Mesenchymal stem cell (in vitro differentiated cells and primary cell): ENCODE data around the gene DGKD.

Source experiments
- DNase-seq: peaks from one replicate; pipeline ENCODE4 v3.0.0-alpha.2; 2013
- H2AFZ ChIP-seq: one replicate; pipeline ENCODE4 v1.6.1; 2013; ENCODE audit warnings: low read depth, mild to moderate bottlenecking, control low read depth, inconsistent platforms, low read length, moderate library complexity
- H2AK5ac ChIP-seq: 2 replicates; pipeline ENCODE4 v1.6.1; 2013; ENCODE audit warnings: low read length, moderate library complexity, mild to moderate bottlenecking, inconsistent platforms; ENCODE audit not compliant: severe bottlenecking
- H2BK120ac ChIP-seq: one replicate; pipeline ENCODE4 v1.6.1; 2013; ENCODE audit warnings: low read depth, mild to moderate bottlenecking, inconsistent platforms, low read length, moderate library complexity
- H2BK12ac ChIP-seq, 2 experiments: one replicate each; pipeline ENCODE4 v1.6.1; 2013; ENCODE audit warnings: inconsistent platforms in 2 of 2, low read length in 2 of 2, mild to moderate bottlenecking in 2 of 2, moderate library complexity in 2 of 2, control low read depth in 1 of 2
- H2BK15ac ChIP-seq: one replicate; pipeline ENCODE4 v1.6.1; 2013; ENCODE audit warnings: mild to moderate bottlenecking, low read depth, inconsistent platforms; ENCODE audit not compliant: poor library complexity, severe bottlenecking
- H2BK5ac ChIP-seq: 2 replicates; pipeline ENCODE4 v1.6.1; 2013; ENCODE audit warnings: low read depth, mild to moderate bottlenecking, low read length, control low read depth, inconsistent platforms; ENCODE audit not compliant: poor library complexity, severe bottlenecking
- H3K14ac ChIP-seq, 2 experiments: one replicate each; pipeline ENCODE4 v1.6.1; 2013; ENCODE audit warnings: inconsistent platforms in 2 of 2, low read length in 2 of 2, control low read depth in 1 of 2, mild to moderate bottlenecking in 1 of 2, moderate library complexity in 1 of 2
- H3K18ac ChIP-seq, 2 experiments: one replicate each; pipeline ENCODE4 v1.6.1; 2013; ENCODE audit warnings: inconsistent platforms in 2 of 2, low read length in 2 of 2, control low read depth in 1 of 2, low read depth in 1 of 2, mild to moderate bottlenecking in 1 of 2
- H3K23ac ChIP-seq, 2 experiments: one replicate each; pipeline ENCODE4 v1.6.1; 2013; ENCODE audit warnings: inconsistent platforms in 2 of 2, low read length in 2 of 2, mild to moderate bottlenecking in 2 of 2, moderate library complexity in 2 of 2, control low read depth in 1 of 2
- H3K27ac ChIP-seq: 2 replicates; pipeline ENCODE4 v1.5.1; 2013; ENCODE audit warnings: mild to moderate bottlenecking, moderate library complexity, low read length, control low read depth, inconsistent platforms; ENCODE audit not compliant: poor library complexity, severe bottlenecking
- H3K27me3 ChIP-seq, 2 experiments: 2 replicates each; pipeline versions ENCODE4 v1.6.1 to v1.7.0; 2013; ENCODE audit warnings: low read length in 2 of 2, mild to moderate bottlenecking in 2 of 2, moderate library complexity in 2 of 2, control low read depth in 1 of 2, inconsistent platforms in 1 of 2; ENCODE audit not compliant: control insufficient read depth in 1 of 2, insufficient read depth in 1 of 2
- H3K36me3 ChIP-seq, 2 experiments: 2 replicates each; pipeline versions ENCODE4 v1.6.1 to v1.7.0; 2013; ENCODE audit warnings: low read length in 2 of 2, control low read depth in 1 of 2, inconsistent platforms in 1 of 2, low read depth in 1 of 2, mild to moderate bottlenecking in 1 of 2; ENCODE audit not compliant: insufficient read depth in 2 of 2, control insufficient read depth in 1 of 2
- H3K4ac ChIP-seq, 2 experiments: one replicate each; pipeline ENCODE4 v1.6.1; 2013; ENCODE audit warnings: inconsistent platforms in 2 of 2, low read length in 2 of 2, mild to moderate bottlenecking in 2 of 2, moderate library complexity in 2 of 2, control low read depth in 1 of 2, low read depth in 1 of 2
- H3K4me1 ChIP-seq: 2 replicates; pipeline ENCODE4 v1.6.1; 2013; ENCODE audit warnings: low read depth, low read length, control low read depth; ENCODE audit not compliant: control insufficient read depth, insufficient read depth
- H3K4me2 ChIP-seq: 2 replicates; pipeline ENCODE4 v1.6.1; 2013; ENCODE audit warnings: low read length, mild to moderate bottlenecking, inconsistent platforms; ENCODE audit not compliant: poor library complexity, severe bottlenecking
- H3K4me3 ChIP-seq, 2 experiments: 2 replicates each; pipeline versions ENCODE4 v1.5.1 to v1.7.0; 2013; ENCODE audit warnings: low read length in 2 of 2, mild to moderate bottlenecking in 2 of 2, control low read depth in 1 of 2, low read depth in 1 of 2; ENCODE audit not compliant: insufficient read depth in 1 of 2
- H3K79me1 ChIP-seq: replicated peaks from 2 replicates; pipeline ENCODE4 v1.6.1; 2013; ENCODE audit warnings: mild to moderate bottlenecking, control low read depth, low read length, inconsistent platforms; ENCODE audit not compliant: poor library complexity, severe bottlenecking
- H3K9ac ChIP-seq: 2 replicates; pipeline ENCODE4 v1.7.0; 2013; ENCODE audit warnings: mild to moderate bottlenecking, low read length, moderate library complexity
- H3K9me3 ChIP-seq: 2 replicates; pipeline ENCODE4 v1.7.0; 2013; ENCODE audit warnings: mild to moderate bottlenecking, low read length; ENCODE audit not compliant: control insufficient read depth
- H4K8ac ChIP-seq: one replicate; pipeline ENCODE4 v1.6.1; 2013; ENCODE audit warnings: inconsistent platforms, mild to moderate bottlenecking, low read length, moderate library complexity
- H4K91ac ChIP-seq: one replicate; pipeline ENCODE4 v1.6.1; 2013; ENCODE audit warnings: mild to moderate bottlenecking, low read length, inconsistent platforms
- WGBS: methylation state at CpG from one replicate; pipeline ENCODE4 v1.1.7; 2013; ENCODE audit warnings: mixed read lengths; 5-methylcytosine and 5-hydroxymethylcytosine counted together

DGKD gene

GRCh38 chr2:233438573-233439147 lies 84.4 kb downstream of the DGKD start:
- WGBS, result 98% methylated on average over 13 of the region's 15 CpGs
- H4K8ac ChIP-seq, result no peak overlapping the region

GRCh38 chr2:233439191-233439590 lies 84.9 kb downstream of the DGKD start:
- Histone ChIP-seq H3K27me3 (no peaks in the 10 kb centered on the region), H3K4me2 (no peak overlapping the region), H3K18ac (no peak overlapping the region), H3K4ac (no peak overlapping the region), H3K36me3 (peaks cover 27 to 64% of the 10 kb centered on the region in 2 experiments), H2AFZ (no peak overlapping the region), H3K4me1 (no peaks in the 10 kb centered on the region), H3K4me3 (no peak overlapping the region), H2BK12ac (no peak overlapping the region), H2BK15ac (no peak overlapping the region), H2BK120ac (no peak overlapping the region), H3K14ac (peak overlapping the region in 1 of 2 experiments; percentile 58), H3K27ac (no peak overlapping the region), H3K23ac (no peak overlapping the region), H4K8ac (no peak overlapping the region), H3K9me3 (no peaks in the 10 kb centered on the region), H4K91ac (no peak overlapping the region), H3K9ac (no peak overlapping the region), H2BK5ac (no peak overlapping the region), H3K79me1 (no peaks in the 10 kb centered on the region), H2AK5ac (no peak overlapping the region)
- DNase-seq, result no peak
- WGBS, result 90% methylated on average over 8 of the region's 9 CpGs

More at GRCh38 chr2:233438573-233439147, 84.4 kb downstream of the DGKD start:
- Histone ChIP-seq H3K4me2 (no peak overlapping the region), H3K23ac (no peak overlapping the region), H2BK12ac (no peak overlapping the region), H3K36me3 (peaks cover 27 to 59% of the 10 kb centered on the region in 2 experiments), H3K4me1 (no peaks in the 10 kb centered on the region), H2BK120ac (no peak overlapping the region), H2AK5ac (no peak overlapping the region), H3K4ac (no peak overlapping the region), H3K18ac (no peak overlapping the region), H3K9me3 (no peaks in the 10 kb centered on the region), H3K14ac (no peak overlapping the region), H3K27ac (no peak overlapping the region), H2AFZ (no peak overlapping the region), H4K91ac (no peak overlapping the region), H3K9ac (no peak overlapping the region), H3K79me1 (no peaks in the 10 kb centered on the region), H2BK5ac (no peak overlapping the region), H2BK15ac (no peak overlapping the region), H3K4me3 (no peak overlapping the region), H3K27me3 (no peaks in the 10 kb centered on the region)
- no peak for DNase-seq

- Histone ChIP-seq H4K91ac (no peak overlapping the region), H3K23ac (no peak overlapping the region), H2BK5ac (no peak overlapping the region), H3K9me3 (no peaks in the 10 kb centered on the region), H3K4me3 (no peak overlapping the region), H3K4ac (no peak overlapping the region), H3K27me3 (no peaks in the 10 kb centered on the region), H3K4me1 (no peaks in the 10 kb centered on the region), H2AFZ (no peak overlapping the region), H3K14ac (no peak overlapping the region), H3K27ac (no peak overlapping the region), H2BK12ac (no peak overlapping the region), H4K8ac (no peak overlapping the region), H3K79me1 (no peaks in the 10 kb centered on the region), H3K9ac (no peak overlapping the region), H3K4me2 (no peak overlapping the region), H2BK15ac (no peak overlapping the region), H2AK5ac (no peak overlapping the region), H2BK120ac (no peak overlapping the region), H3K18ac (no peak overlapping the region), H3K36me3 (peaks cover 24 to 68% of the 10 kb centered on the region in 2 experiments)
- WGBS, result 95% methylated on average over 17 of the region's 17 CpGs
- DNase-seq, result no peak
These were observed 86.0 kb downstream of the DGKD start for GRCh38 chr2:233440314-233440713.

GRCh38 chr2:233440714-233441113 lies 86.4 kb downstream of the DGKD start:
- no peak for DNase-seq
- H3K79me1 ChIP-seq, result no peaks in the 10 kb centered on the region
- no peak overlapping the region for H4K91ac ChIP-seq
- no peak overlapping the region for H2BK5ac ChIP-seq
- H2AFZ ChIP-seq, result no peak overlapping the region
- no peak overlapping the region for H2AK5ac ChIP-seq
- peaks cover 22 to 67% of the 10 kb centered on the region in 2 experiments for H3K36me3 ChIP-seq
- H2BK120ac ChIP-seq, result no peak overlapping the region
- H3K9ac ChIP-seq, result no peak overlapping the region
- no peaks in the 10 kb centered on the region for H3K4me1 ChIP-seq
- no peak overlapping the region for H3K23ac ChIP-seq
- no peak overlapping the region for H3K14ac ChIP-seq
- H3K9me3 ChIP-seq, result no peaks in the 10 kb centered on the region
- WGBS, result 97% methylated on average over 9 of the region's 9 CpGs
- no peak overlapping the region for H3K4me3 ChIP-seq
- no peak overlapping the region for H4K8ac ChIP-seq
- no peak overlapping the region for H3K18ac ChIP-seq
- H3K4ac ChIP-seq, result no peak overlapping the region
- no peaks in the 10 kb centered on the region for H3K27me3 ChIP-seq
- no peak overlapping the region for H2BK15ac ChIP-seq
- H3K27ac ChIP-seq, result no peak overlapping the region
- no peak overlapping the region for H2BK12ac ChIP-seq
- no peak overlapping the region for H3K4me2 ChIP-seq
